Activated T-cell treated with anti-CD3 and anti-CD28 coated beads for 4 hours (primary cell): ENCODE data around the gene PARD3B.

Source experiments
- DNase-seq: peaks from one replicate; pipeline ENCODE4 v3.0.0-alpha.2; 2020

The PARD3B gene

GRCh38 chr2:205586626-205587025 lies 1041.4 kb downstream of the PARD3B start:
- DNase-seq, result no peak

GRCh38 chr2:205589479-205589878 lies 1044.2 kb downstream of the PARD3B start:
- DNase-seq, result no peak

GRCh38 chr2:205590759-205591158 lies 1045.5 kb downstream of the PARD3B start:
- no peak for DNase-seq

- DNase-seq, result no peak
Observed at GRCh38 chr2:205593891-205594290, 1048.6 kb downstream of the PARD3B start.

- no peak for DNase-seq
Observed at GRCh38 chr2:205596581-205596980, 1051.3 kb downstream of the PARD3B start.

GRCh38 chr2:205605638-205606304 lies 1060.5 kb downstream of the PARD3B start:
- DNase-seq, result no peak

GRCh38 chr2:205607146-205607545 lies 1061.9 kb downstream of the PARD3B start:
- DNase-seq, result no peak

GRCh38 chr2:205609113-205609512 lies 1063.8 kb downstream of the PARD3B start:
- no peak for DNase-seq

- no peak for DNase-seq
Observed at GRCh38 chr2:205610437-205610836, 1065.2 kb downstream of the PARD3B start.

GRCh38 chr2:205612636-205613035 lies 1067.4 kb downstream of the PARD3B start:
- DNase-seq, result peak; percentile 36

- no peak for DNase-seq
Observed at GRCh38 chr2:205613970-205614559, 1068.8 kb downstream of the PARD3B start.

GRCh38 chr2:205614965-205615364 lies 1069.7 kb downstream of the PARD3B start:
- DNase-seq, result no peak

- DNase-seq, result no peak
Observed at GRCh38 chr2:205617905-205618304, 1072.6 kb downstream of the PARD3B start.

- no peak for DNase-seq
Observed at GRCh38 chr2:205619600-205619999, 1074.3 kb downstream of the PARD3B start.

- DNase-seq, result no peak
Observed at GRCh38 chr2:205627085-205627484, 1081.8 kb downstream of the PARD3B start.

- DNase-seq, result no peak
Observed at GRCh38 chr2:205628422-205628821, 1083.1 kb downstream of the PARD3B start.

GRCh38 chr2:205629091-205629776 lies 1084.0 kb downstream of the PARD3B start:
- no peak for DNase-seq

GRCh38 chr2:205633994-205634393 lies 1088.7 kb downstream of the PARD3B start:
- no peak for DNase-seq

GRCh38 chr2:205636549-205637319 lies 1091.5 kb downstream of the PARD3B start:
- DNase-seq, result no peak

- DNase-seq, result no peak
Observed at GRCh38 chr2:205637320-205637602, 1092.0 kb downstream of the PARD3B start.

- no peak for DNase-seq
Observed at GRCh38 chr2:205637779-205638503, 1092.7 kb downstream of the PARD3B start.

GRCh38 chr2:205640716-205641115 lies 1095.4 kb downstream of the PARD3B start:
- DNase-seq, result no peak
